OCI-LY7 (cell line): ENCODE results near the gene MACF1.

Source experiments
- EZH2phosphoT487 ChIP-seq: fragments of 200-600 bp; sonication (generic); IDR thresholded peaks from 2 replicates; pipeline ENCODE4 v1.6.1; 2018; ENCODE audit warnings: low read depth, borderline replicate concordance, mild to moderate bottlenecking, mixed run types, antibody characterized with exemption, low read length, moderate library complexity, mixed read lengths
- TF ChIP-seq, protein P1 (sequence below): fragments of 200-600 bp; sonication (generic); conservative IDR thresholded peaks from 2 replicates; pipeline ENCODE4 v1.5.1; 2014; ENCODE audit warnings: mild to moderate bottlenecking, antibody characterized with exemption, low read length, moderate library complexity, mixed read lengths

GRCh38 chr1:39494671-39495410, 290.3 kb downstream of the MACF1 start:
- TF ChIP-seq, protein P1, sequence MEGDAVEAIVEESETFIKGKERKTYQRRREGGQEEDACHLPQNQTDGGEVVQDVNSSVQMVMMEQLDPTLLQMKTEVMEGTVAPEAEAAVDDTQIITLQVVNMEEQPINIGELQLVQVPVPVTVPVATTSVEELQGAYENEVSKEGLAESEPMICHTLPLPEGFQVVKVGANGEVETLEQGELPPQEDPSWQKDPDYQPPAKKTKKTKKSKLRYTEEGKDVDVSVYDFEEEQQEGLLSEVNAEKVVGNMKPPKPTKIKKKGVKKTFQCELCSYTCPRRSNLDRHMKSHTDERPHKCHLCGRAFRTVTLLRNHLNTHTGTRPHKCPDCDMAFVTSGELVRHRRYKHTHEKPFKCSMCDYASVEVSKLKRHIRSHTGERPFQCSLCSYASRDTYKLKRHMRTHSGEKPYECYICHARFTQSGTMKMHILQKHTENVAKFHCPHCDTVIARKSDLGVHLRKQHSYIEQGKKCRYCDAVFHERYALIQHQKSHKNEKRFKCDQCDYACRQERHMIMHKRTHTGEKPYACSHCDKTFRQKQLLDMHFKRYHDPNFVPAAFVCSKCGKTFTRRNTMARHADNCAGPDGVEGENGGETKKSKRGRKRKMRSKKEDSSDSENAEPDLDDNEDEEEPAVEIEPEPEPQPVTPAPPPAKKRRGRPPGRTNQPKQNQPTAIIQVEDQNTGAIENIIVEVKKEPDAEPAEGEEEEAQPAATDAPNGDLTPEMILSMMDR = no peak
- no peak for TF ChIP-seq EZH2phosphoT487
